Esophagus (tissue), 2 donors: ENCODE measurements around the gene NRXN3. TPM values are rescaled to one million over a fixed set of nuclear protein-coding genes. Genes with fewer than 3 reads are reported as not detected.

ENCODE experiments used
- H3K27ac ChIP-seq, 2 donors: one replicate each; pipeline ENCODE4 v1.5.1; 2013; ENCODE audit warnings: low read depth in 2 of 2, mild to moderate bottlenecking in 2 of 2, inconsistent platforms in 1 of 2, low read length in 1 of 2, moderate library complexity in 1 of 2
- H3K27me3 ChIP-seq, 2 donors: one replicate each; pipeline ENCODE4 v1.6.1; 2013; ENCODE audit warnings: low read length in 2 of 2, control low read depth in 1 of 2, mild to moderate bottlenecking in 1 of 2; ENCODE audit not compliant: insufficient read depth in 2 of 2, control insufficient read depth in 1 of 2
- H3K36me3 ChIP-seq, 2 donors: one replicate each; pipeline ENCODE4 v1.6.1; 2013; ENCODE audit warnings: low read length in 1 of 2; ENCODE audit not compliant: control insufficient read depth in 2 of 2, insufficient read depth in 2 of 2
- H3K4me1 ChIP-seq, 2 donors: one replicate each; pipeline ENCODE4 v1.6.1; 2013; ENCODE audit warnings: low read length in 1 of 2; ENCODE audit not compliant: control insufficient read depth in 2 of 2, insufficient read depth in 2 of 2
- H3K4me3 ChIP-seq, 2 donors: one replicate each; pipeline ENCODE4 v1.5.1; 2013; ENCODE audit warnings: low read length in 2 of 2, mild to moderate bottlenecking in 2 of 2, low read depth in 1 of 2, moderate library complexity in 1 of 2
- H3K9me3 ChIP-seq, 2 donors: one replicate each; pipeline ENCODE4 v1.6.1; 2013; ENCODE audit warnings: mild to moderate bottlenecking in 2 of 2, low read depth in 1 of 2, low read length in 1 of 2, moderate library complexity in 1 of 2; ENCODE audit not compliant: control insufficient read depth in 2 of 2, insufficient read depth in 1 of 2
- WGBS, 2 donors: extraction: QIAGEN DNeasy Blood & Tissue Kit; methylation state at CpG; one replicate each; pipeline ENCODE4 v1.1.7; 2013; 5-methylcytosine and 5-hydroxymethylcytosine counted together
- polyA plus RNA-seq, 2 donors: library from polyadenylated mRNA; stranded (reverse); fragments of 200-250 nt; gene quantifications; one replicate each; pipeline ENCODE4 v1.2.3, GENCODE V29; 2013
- donor health status: healthy with polysubstance abuse.
- donor health status: Bipolar disorder and iron deficiency.

NRXN3 gene
- polyA plus RNA-seq, 2 donors = 1.7 to 2.2 TPM

DNA sequence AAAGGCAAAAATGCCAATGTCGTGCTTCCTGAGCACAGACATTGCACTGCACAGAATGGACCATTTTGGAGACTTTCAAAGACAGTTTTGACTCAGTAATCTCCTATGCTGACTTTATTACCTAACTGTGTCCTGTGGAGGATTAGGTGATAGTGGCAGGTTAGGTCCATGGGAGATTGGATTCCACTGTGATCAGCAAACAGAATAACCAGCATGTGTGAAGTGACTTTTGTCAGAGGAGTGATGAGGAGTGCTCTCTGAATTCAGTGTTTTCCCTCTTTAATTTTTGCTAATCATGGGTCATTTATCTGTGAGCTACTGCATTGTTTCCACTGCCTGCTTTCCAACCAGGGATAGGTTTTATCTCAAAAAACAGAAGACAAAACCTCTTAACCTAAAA, 1378.7 kb downstream of the NRXN3 start:
- WGBS, 2 donors = 83 to 90% methylated on average over 1 of the region's 1 CpG
- Histone ChIP-seq H3K9me3 (no peaks in the 10 kb centered on the region), H3K27me3 (no peaks in the 10 kb centered on the region), H3K27ac (no peak overlapping the region), H3K4me1 (no peaks in the 10 kb centered on the region), H3K4me3 (no peak overlapping the region), H3K36me3 (no peaks in the 10 kb centered on the region)

DNA sequence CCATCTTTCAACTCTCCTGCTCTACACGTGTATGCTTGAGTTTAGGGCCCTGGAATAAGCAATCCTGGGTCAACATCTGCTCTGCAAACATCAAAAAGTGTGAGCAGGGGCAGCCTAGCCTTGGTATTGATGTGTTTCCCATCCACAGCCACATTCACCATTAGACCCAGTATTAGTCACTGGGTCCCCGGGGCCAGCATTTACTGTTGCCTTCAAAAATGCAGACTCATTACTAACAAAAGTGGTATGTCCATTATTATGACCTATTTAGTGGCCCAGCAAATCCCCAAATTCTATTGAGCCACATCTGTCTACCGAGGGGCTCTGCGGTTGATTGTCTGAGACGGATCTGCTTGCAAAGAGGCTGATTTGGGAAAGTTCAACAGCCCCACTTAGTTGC, 1379.3 kb downstream of the NRXN3 start:
- H3K27me3 ChIP-seq = no peaks in the 10 kb centered on the region
- no peak overlapping the region for H3K4me3 ChIP-seq
- WGBS, 2 donors = 90 to 91% methylated on average over 5 of the region's 5 CpGs

DNA sequence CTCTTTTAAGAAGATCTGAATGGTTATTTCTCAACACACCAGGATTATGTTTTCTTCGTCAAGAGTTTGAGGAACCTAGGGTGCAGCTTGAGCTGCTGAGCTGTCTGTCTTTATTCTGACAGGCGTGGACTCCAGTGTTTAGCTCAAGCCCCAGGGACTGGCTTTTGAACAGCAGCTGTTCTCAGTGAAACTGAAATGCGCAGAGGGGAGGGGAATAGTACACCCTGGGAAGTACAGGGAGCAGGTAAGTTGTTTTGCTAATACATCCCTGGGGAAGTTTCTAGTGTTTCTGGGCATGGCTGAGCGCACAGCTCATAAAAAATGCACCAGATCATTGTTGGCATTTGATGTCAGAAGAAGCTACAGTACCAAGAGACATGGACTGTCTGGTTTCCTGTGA, 1381.3 kb downstream of the NRXN3 start:
- no peaks in the 10 kb centered on the region for H3K4me1 ChIP-seq
- H3K36me3 ChIP-seq = no peaks in the 10 kb centered on the region
- H3K27ac ChIP-seq = no peak overlapping the region
- 71 to 82% methylated on average over 4 of the region's 4 CpGs for WGBS, 2 donors
- H3K9me3 ChIP-seq = no peaks in the 10 kb centered on the region
- no peak overlapping the region for H3K4me3 ChIP-seq
- H3K27me3 ChIP-seq = no peaks in the 10 kb centered on the region

More for the DNA sequence above, 1379.3 kb downstream of the NRXN3 start:
- Histone ChIP-seq H3K4me1 (no peaks in the 10 kb centered on the region), H3K36me3 (no peaks in the 10 kb centered on the region), H3K27ac (no peak overlapping the region), H3K9me3 (no peaks in the 10 kb centered on the region)

DNA sequence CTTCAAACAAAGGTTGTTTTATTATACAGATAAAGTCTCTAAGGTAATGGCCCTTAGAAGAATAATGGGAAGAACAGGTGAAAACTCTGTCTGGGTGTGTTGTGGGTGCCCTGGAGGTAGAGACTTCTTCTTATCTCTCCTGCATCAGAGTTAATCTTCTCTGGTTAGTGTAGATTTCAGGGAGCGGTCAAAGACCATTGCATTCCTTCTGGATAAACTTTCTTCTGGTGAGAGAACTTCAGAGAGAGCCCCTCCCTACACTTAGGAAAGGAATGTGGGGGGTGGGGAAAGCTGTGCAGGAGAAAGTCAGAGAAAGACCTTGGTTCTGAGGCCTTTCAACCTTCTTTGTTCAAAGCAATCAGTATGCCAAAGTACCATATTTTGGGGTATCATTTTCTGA, 1382.6 kb downstream of the NRXN3 start:
- Histone ChIP-seq H3K4me1 (no peaks in the 10 kb centered on the region), H3K9me3 (no peaks in the 10 kb centered on the region), H3K27me3 (no peaks in the 10 kb centered on the region), H3K36me3 (no peaks in the 10 kb centered on the region), H3K27ac (no peak overlapping the region), H3K4me3 (no peak overlapping the region)
- WGBS, 2 donors = 81 to 84% methylated on average over 1 of the region's 1 CpG

DNA sequence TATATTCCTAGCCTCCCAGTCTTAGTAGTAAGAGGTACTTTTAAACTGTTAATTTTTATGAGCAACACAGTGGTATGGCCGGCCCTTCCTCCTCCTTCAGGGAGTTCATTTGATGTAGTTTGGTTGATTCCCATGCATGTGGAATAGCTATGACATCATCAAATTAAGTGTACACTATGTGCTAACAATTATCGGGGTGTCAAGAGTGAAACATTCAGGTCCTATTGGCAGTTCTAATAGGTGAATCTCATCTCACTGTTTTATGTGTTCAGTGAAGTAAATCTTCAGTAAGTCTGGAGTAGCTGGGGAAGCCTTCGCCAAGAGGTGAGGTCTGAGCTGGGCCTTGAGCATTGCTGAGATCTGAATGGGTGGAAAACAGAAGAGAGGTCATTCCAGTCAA, 1384.6 kb downstream of the NRXN3 start:
- no peaks in the 10 kb centered on the region for H3K27me3 ChIP-seq
- no peak overlapping the region for H3K4me3 ChIP-seq
- no peak overlapping the region for H3K27ac ChIP-seq
- 91 to 95% methylated on average over 3 of the region's 3 CpGs for WGBS, 2 donors
- no peaks in the 10 kb centered on the region for H3K4me1 ChIP-seq
- H3K9me3 ChIP-seq = no peaks in the 10 kb centered on the region
- H3K36me3 ChIP-seq = no peaks in the 10 kb centered on the region

DNA sequence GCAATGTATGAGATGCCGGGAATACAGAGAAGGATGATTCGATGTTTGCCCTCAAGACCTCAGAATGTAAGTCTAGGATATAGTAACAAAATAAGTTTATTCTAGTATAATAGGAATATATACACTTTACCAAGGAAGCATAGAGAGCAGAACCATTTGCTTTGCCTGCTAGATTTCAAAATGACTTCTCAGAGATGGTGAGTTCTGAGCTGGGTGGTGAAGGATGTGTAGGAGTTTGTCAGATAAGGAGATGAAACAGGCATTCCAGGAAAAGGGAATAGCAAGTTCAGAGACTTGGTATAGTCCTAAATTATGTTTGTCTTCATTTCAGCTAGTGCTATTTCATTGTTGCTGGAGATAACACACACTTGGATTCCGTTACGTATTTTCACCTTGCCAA, 1385.3 kb downstream of the NRXN3 start:
- Histone ChIP-seq H3K27ac (no peak overlapping the region), H3K9me3 (no peaks in the 10 kb centered on the region), H3K4me1 (no peaks in the 10 kb centered on the region), H3K27me3 (no peaks in the 10 kb centered on the region), H3K36me3 (no peaks in the 10 kb centered on the region), H3K4me3 (no peak overlapping the region)
- 87 to 88% methylated on average over 4 of the region's 4 CpGs for whole genome bisulfite sequencing, 2 donors

DNA sequence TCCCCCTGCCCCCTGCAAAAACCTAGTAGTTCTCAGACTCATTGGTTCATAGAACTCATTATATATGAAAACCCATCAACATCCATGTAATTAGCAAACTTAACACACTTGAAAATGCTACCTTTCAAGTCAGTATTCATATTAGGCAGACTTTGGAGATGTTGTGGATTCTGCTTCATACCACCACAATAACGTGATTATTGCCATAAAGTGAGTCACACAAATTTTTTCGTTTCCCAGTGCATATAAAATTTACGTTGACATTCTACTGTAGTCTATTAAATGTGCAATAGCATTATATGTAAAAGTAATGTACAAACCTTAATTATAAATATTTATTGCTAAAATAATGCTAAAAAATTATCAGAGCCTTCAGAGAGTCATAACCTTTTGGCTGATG, 1387.1 kb downstream of the NRXN3 start:
- no peaks in the 10 kb centered on the region for H3K9me3 ChIP-seq
- H3K27me3 ChIP-seq = no peaks in the 10 kb centered on the region
- H3K27ac ChIP-seq = no peak overlapping the region
- H3K36me3 ChIP-seq = no peaks in the 10 kb centered on the region
- H3K4me3 ChIP-seq = no peak overlapping the region
- no peaks in the 10 kb centered on the region for H3K4me1 ChIP-seq
- 81 to 87% methylated on average over 3 of the region's 3 CpGs for WGBS, 2 donors

DNA sequence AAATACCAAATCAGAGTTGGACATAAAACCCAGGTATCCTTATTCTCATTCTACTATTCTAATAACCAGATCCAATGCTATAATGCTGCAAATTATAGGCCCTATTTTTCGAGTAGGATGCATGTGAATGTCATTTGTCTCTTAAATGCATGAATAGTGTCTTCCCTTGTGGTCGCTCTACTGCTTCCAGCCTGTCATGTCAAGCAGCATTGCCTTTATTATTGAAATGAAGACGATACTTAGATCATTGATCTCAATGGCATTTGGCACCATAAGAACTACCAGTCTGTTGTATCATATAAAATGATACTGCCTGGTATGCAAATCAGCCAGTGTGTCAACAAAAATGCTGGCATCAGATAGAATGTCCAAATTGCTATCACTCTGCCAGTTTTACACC, 1392.0 kb downstream of the NRXN3 start:
- 86% methylated on average over 3 of the region's 3 CpGs for WGBS, 2 donors
- H3K27me3 ChIP-seq = no peaks in the 10 kb centered on the region
- no peaks in the 10 kb centered on the region for H3K4me1 ChIP-seq
- H3K9me3 ChIP-seq = no peaks in the 10 kb centered on the region
- no peak overlapping the region for H3K27ac ChIP-seq
- H3K4me3 ChIP-seq = no peak overlapping the region
- H3K36me3 ChIP-seq = no peaks in the 10 kb centered on the region

DNA sequence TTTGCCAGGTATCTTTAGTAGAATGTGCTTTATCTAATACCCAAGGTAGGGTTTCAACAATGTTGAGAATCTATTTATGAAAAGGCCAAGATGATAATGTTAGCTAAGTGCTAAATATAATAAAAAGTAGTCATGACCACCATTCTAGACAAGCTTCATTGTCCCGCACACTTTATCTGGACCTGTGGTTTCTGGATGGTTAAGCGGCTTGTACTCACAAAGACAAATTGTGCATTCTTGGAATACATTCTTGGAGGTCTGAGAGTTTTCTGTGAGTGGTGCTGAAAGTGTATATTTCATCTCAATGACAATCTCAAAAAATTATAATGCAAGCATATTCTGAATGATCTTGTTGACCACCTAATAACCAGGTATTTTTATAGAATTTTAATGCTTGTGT, 1394.2 kb downstream of the NRXN3 start:
- Histone ChIP-seq H3K9me3 (no peaks in the 10 kb centered on the region), H3K36me3 (no peaks in the 10 kb centered on the region), H3K27me3 (no peaks in the 10 kb centered on the region), H3K4me1 (no peaks in the 10 kb centered on the region), H3K4me3 (no peak overlapping the region), H3K27ac (no peak overlapping the region)
- WGBS, 2 donors = 95 to 96% methylated on average over 2 of the region's 2 CpGs

DNA sequence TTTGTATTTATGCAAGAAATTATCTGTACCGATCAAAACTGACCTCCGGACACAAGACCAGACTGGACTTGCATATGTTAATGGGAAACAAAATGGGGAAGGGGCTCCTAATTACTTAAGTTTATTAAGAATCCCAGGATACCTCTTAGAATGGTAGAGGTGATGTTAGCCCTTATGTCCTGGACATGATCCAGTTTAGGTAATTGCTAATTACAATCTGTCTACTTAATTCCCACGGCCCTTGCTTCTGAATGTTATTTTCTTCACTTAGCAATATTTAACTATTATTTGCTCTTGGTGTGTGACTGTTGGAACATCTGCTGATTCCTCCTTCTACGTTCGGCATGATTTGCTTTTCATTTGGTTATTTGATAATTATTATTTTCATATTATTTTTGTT, 1397.1 kb downstream of the NRXN3 start:
- no peak overlapping the region for H3K27ac ChIP-seq
- H3K4me3 ChIP-seq = no peak overlapping the region
- no peaks in the 10 kb centered on the region for H3K27me3 ChIP-seq
- no peaks in the 10 kb centered on the region for H3K9me3 ChIP-seq
- H3K36me3 ChIP-seq = no peaks in the 10 kb centered on the region
- no peaks in the 10 kb centered on the region for H3K4me1 ChIP-seq
- WGBS, 2 donors = 87 to 91% methylated on average over 5 of the region's 5 CpGs
